K562 (cell line): ENCODE measurements around the gene RPS6KA4. TPM values are rescaled to one million over a fixed set of nuclear protein-coding genes. Genes with fewer than 3 reads are reported as not detected.

Experiments
- CC2D1A ChIP-seq: fragments of 450-650 bp; IDR thresholded peaks from 2 replicates; pipeline ENCODE4 v1.6.1; 2017; ENCODE audit warnings: mild to moderate bottlenecking
- EHMT2 ChIP-seq: fragments of 450-650 bp; IDR thresholded peaks from 2 replicates; pipeline ENCODE4 v1.6.1; 2018; ENCODE audit warnings: antibody characterized with exemption
- ESRRA ChIP-seq: fragments of 450-650 bp; IDR thresholded peaks from 2 replicates; pipeline ENCODE4 v1.6.1; 2014; ENCODE audit warnings: low read depth, mild to moderate bottlenecking, moderate library complexity, borderline replicate concordance
- ETV5 ChIP-seq: sonication (generic); formaldehyde crosslinking; IDR thresholded peaks from 2 replicates; pipeline ENCODE4 v1.4.0; 2020; ENCODE audit warnings: low read depth, mild to moderate bottlenecking, missing genetic modification reagents
- ETV6 ChIP-seq, 3 experiments: fragments of 150-350 bp in 1 of 3; sonication (generic) in 1 of 3; formaldehyde crosslinking in 1 of 3; IDR thresholded peaks; 2 replicates each; pipeline versions ENCODE4 v1.6.1 to v1.8.0; 2014 to 2022; ENCODE audit warnings: borderline replicate concordance in 2 of 3, low read depth in 2 of 3, antibody characterized with exemption in 1 of 3, low read length in 1 of 3, mild to moderate bottlenecking in 1 of 3, missing genetic modification reagents in 1 of 3
- HLTF ChIP-seq: fragments of 450-650 bp; IDR thresholded peaks from 2 replicates; pipeline ENCODE4 v1.6.1; 2016
- HMG20B ChIP-seq: fragments of 250-450 bp; sonication (Bioruptor Pico); IDR thresholded peaks from 2 replicates; pipeline ENCODE4 v1.5.0; 2021; ENCODE audit warnings: mild to moderate bottlenecking
- MTA1 ChIP-seq: fragments of 450-650 bp; IDR thresholded peaks from 2 replicates; pipeline ENCODE4 v1.6.1; 2017; ENCODE audit warnings: borderline replicate concordance
- MXI1 ChIP-seq: IDR thresholded peaks from 2 replicates; pipeline ENCODE4 v1.6.1; 2011; ENCODE audit warnings: low read depth, mild to moderate bottlenecking, improper control_type of control experiment, low read length
- NFIC ChIP-seq: fragments of 450-650 bp; IDR thresholded peaks from 2 replicates; pipeline ENCODE4 v1.6.1; 2017; ENCODE audit warnings: mild to moderate bottlenecking, inconsistent platforms
- ZNF165 ChIP-seq: fragments of 250-450 bp; sonication (Bioruptor Pico); IDR thresholded peaks from 2 replicates; pipeline ENCODE4 v1.4.0; 2020; ENCODE audit warnings: borderline replicate concordance
- polyA plus RNA-seq, 8 experiments: library from polyadenylated mRNA; depleted of rRNA in 4 of 8; stranded (reverse) in 5 of 8; unstranded in 3 of 8; fragments of >200 nt; fragmentation: Nextera tagmentation in 2 of 8; fragmentation: Illumina TruSeq in 1 of 8; extraction: Ambion mirVana in 2 of 8; extraction: Trizol in 1 of 8; gene quantifications; 2 replicates each; pipeline versions ENCODE4 v1.2.1 to v1.2.3, GENCODE V29; 2011 to 2014; ENCODE audit warnings: inconsistent platforms in 1 of 8, missing spikeins in 1 of 8
- total RNA-seq, 7 experiments: library from RNA; depleted of rRNA in 6 of 7; stranded (reverse); fragments of >200 nt in 6 of 7; fragmentation: Illumina TruSeq in 2 of 7; extraction: Trizol in 2 of 7; gene quantifications; 2 replicates each; pipeline versions ENCODE4 v1.2.1 to v1.2.3, GENCODE V29; 2011 to 2021; ENCODE audit warnings: low replicate concordance in 1 of 7
- TF ChIP-seq, protein P1 (sequence below): fragments of 450-650 bp; IDR thresholded peaks from 2 replicates; pipeline ENCODE4 v1.6.1; 2014; ENCODE audit warnings: low read depth, mild to moderate bottlenecking, moderate library complexity, borderline replicate concordance
- TF ChIP-seq, protein P2 (sequence below), 2 experiments: fragments of 450-650 bp; IDR thresholded peaks; 2 replicates each; pipeline ENCODE4 v1.6.1; 2016; ENCODE audit warnings: mild to moderate bottlenecking in 2 of 2, borderline replicate concordance in 1 of 2, low read depth in 1 of 2, moderate library complexity in 1 of 2

RPS6KA4 gene
- total and polyA plus RNA-seq, 9 of the 15 experiments (the other 6 are each of a cell fraction or from before 2014, with no cell fraction given) = 0.15 to 23.8 (median 9.8) TPM

DNA sequence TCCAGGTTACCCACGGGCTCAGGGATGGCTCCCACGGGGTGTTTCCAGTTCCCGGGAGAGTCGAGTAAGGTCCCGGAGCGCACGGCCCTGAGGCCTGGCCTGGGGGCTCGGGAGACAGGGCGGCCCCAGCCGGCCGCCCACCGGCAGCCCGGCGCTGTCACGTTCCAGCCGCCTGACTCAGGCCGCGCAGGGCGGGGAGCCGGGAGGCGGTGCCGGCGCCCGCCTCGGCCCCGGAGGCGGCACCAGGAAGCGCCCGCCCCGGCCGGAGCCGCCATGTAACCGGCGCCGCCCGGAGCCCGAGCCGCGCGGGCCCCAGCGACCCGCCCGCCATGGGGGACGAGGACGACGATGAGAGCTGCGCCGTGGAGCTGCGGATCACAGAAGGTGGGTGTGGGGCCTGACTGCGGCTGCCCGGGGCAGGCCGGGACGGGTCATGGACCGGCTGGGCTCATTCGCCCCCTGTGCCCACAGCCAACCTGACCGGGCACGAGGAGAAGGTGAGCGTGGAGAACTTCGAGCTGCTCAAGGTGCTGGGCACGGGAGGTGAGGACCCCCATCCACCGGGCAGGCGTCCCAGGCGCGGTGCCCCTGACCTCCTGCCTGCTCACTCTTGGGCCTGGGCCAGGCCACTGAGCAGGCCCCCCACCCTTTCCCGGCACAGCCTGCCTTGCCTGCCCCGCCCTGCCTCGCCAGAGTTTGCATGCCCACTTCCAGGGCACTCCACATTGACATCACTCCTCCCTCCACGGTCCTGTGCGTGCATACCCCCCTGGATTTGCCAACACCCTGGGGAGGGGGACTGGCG is at the start of gene RPS6KA4 (continued):
- TF ChIP-seq ETV5 (CRISPR knock-in tag) (no peak), EHMT2 (no peak), ESRRA (no peak), NFIC (peak; percentile 55), ETV6 (IDR thresholded peaks at IDR 0.05; ENCODE audit: borderline replicate concordance in 1 of 2, low read depth in 2 of 2, low read length in 1 of 2) (no peak), ETV6 (CRISPR knock-in tag; IDR thresholded peaks at IDR 0.05; ENCODE audit: borderline replicate concordance) (0 out of 2 replicates have a peak, but pooled peaks have one; percentile 23), HLTF (no peak), MXI1 (no peak; the same call in 1 of the 2 replicates), ZNF165 (CRISPR knock-in tag) (no peak), HMG20B (CRISPR knock-in tag) (no peak), MTA1 (no peak), CC2D1A (no peak)
- TF ChIP-seq, protein P1, sequence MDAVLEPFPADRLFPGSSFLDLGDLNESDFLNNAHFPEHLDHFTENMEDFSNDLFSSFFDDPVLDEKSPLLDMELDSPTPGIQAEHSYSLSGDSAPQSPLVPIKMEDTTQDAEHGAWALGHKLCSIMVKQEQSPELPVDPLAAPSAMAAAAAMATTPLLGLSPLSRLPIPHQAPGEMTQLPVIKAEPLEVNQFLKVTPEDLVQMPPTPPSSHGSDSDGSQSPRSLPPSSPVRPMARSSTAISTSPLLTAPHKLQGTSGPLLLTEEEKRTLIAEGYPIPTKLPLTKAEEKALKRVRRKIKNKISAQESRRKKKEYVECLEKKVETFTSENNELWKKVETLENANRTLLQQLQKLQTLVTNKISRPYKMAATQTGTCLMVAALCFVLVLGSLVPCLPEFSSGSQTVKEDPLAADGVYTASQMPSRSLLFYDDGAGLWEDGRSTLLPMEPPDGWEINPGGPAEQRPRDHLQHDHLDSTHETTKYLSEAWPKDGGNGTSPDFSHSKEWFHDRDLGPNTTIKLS = no peak; the same call in 1 of the 2 replicates
- TF ChIP-seq, protein P2, sequence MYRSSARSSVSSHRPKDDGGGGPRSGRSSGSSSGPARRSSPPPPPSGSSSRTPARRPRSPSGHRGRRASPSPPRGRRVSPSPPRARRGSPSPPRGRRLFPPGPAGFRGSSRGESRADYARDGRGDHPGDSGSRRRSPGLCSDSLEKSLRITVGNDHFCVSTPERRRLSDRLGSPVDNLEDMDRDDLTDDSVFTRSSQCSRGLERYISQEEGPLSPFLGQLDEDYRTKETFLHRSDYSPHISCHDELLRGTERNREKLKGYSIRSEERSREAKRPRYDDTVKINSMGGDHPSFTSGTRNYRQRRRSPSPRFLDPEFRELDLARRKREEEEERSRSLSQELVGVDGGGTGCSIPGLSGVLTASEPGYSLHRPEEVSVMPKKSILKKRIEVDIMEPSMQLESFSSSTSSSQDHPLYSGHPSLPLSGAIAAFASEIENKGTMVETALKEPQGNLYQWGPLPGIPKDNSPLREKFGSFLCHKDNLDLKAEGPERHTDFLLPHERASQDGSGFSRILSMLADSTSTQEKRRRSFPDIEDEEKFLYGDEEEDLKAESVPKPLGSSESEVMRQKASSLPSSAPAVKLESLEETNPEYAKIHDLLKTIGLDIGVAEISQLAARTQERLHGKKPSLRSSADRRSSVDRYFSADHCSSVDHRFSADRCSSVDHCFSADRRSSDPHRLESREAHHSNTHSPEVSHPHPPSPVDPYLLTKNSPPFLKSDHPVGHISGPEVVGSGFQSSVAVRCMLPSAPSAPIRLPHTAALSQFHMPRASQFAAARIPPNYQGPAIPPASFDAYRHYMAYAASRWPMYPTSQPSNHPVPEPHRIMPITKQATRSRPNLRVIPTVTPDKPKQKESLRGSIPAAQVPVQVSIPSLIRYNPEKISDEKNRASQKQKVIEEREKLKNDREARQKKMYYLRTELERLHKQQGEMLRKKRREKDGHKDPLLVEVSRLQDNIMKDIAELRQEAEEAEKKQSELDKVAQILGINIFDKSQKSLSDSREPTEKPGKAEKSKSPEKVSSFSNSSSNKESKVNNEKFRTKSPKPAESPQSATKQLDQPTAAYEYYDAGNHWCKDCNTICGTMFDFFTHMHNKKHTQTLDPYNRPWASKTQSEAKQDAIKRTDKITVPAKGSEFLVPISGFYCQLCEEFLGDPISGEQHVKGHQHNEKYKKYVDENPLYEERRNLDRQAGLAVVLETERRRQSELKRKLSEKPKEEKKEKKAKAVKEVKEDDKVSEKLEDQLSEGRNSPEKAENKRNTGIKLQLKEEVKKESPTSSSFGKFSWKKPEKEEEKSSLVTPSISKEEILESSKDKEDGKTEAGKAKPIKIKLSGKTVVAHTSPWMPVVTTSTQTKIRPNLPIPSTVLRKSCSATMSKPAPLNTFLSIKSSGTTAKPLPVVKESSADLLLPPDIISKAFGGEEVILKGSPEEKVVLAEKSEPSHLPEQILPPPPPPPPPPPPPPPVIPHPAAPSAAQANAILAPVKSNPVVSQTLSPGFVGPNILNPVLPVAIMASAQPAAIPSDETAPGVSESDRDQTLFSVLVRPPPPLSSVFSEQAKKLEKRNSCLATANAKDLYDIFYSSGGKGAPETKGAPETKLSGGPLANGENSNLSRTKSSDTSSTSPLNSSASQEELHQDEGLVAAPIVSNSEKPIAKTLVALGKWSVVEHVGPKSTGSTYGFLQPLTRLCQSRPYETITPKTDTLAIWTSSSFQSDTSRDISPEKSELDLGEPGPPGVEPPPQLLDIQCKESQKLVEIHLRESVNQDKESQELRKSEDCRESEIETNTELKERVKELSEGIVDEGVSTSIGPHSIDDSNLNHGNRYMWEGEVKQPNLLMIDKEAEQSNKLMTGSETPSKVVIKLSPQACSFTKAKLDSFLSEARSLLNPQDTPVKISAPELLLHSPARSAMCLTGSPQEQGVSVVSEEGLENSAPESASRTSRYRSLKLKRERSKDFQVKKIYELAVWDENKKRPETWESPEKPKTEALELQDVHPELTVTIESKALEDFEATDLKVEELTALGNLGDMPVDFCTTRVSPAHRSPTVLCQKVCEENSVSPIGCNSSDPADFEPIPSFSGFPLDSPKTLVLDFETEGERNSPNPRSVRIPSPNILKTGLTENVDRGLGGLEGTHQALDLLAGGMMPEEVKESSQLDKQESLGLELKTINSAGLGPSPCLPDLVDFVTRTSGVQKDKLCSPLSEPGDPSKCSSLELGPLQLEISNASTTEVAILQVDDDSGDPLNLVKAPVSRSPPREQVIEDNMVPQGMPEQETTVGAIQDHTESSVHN (IDR thresholded peaks at IDR 0.05; ENCODE audit: borderline replicate concordance in 1 of 2, low read depth in 1 of 2) = no peak
